ENCODE results near the gene LARP1B.
A peak's percentile ranks its signal among the peaks of the same experiment; 100 is the strongest.

LARP1B gene

DNA sequence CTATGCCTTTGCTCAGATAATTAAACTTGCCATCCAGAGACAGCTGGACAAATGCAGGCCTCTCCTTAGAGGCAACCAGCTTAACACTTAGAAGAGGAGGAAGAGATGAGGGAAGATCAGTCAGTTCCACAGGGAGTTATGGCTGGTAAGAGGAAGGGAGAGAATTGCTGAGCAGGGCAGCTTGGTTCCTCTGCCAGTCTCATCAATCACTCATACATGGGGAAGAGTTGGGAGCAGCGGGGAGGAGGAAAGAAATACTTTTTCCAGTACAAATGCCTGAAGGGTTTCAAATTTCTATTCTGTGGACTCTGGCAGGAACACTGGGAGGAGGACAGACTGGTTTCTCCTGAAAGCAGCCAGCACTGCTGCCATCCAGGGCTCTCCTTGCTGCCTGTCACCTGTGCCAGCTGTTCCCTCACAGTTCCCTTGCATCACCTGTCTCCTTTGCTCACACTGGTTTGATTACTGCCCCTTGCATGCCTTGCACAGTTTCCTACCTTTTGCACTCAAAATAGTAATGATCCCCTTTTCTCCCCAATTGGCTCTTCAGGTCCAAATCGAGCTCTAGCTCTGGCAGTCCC, 167.0 kb downstream of the LARP1B start:
- TF ChIP-seq ESRRG (CRISPR knock-in tag; IDR thresholded peaks at IDR 0.05) (no peak), ZNF565 (CRISPR knock-in tag; conservative IDR thresholded peaks at IDR 0.05; ENCODE audit: low read depth) (no peak), ZFP30 (CRISPR knock-in tag; IDR thresholded peaks at IDR 0.05) (no peak), ZNF8 (CRISPR knock-in tag; IDR thresholded peaks at IDR 0.05) (no peak), ZNF70 (CRISPR knock-in tag; IDR thresholded peaks at IDR 0.05) (no peak), TCF4 (CRISPR knock-in tag; IDR thresholded peaks at IDR 0.05; ENCODE audit: borderline replicate concordance) (no peak), BACH2 (CRISPR knock-in tag; IDR thresholded peaks at IDR 0.05; ENCODE audit: borderline replicate concordance) (no peak), SNAI2 (CRISPR knock-in tag; IDR thresholded peaks at IDR 0.05) (no peak), POU6F1 (CRISPR knock-in tag; IDR thresholded peaks at IDR 0.05; ENCODE audit: borderline replicate concordance, low read depth) (no peak), TOX (CRISPR knock-in tag; IDR thresholded peaks at IDR 0.05; ENCODE audit: borderline replicate concordance) (no peak)
- TF ChIP-seq, protein P1, sequence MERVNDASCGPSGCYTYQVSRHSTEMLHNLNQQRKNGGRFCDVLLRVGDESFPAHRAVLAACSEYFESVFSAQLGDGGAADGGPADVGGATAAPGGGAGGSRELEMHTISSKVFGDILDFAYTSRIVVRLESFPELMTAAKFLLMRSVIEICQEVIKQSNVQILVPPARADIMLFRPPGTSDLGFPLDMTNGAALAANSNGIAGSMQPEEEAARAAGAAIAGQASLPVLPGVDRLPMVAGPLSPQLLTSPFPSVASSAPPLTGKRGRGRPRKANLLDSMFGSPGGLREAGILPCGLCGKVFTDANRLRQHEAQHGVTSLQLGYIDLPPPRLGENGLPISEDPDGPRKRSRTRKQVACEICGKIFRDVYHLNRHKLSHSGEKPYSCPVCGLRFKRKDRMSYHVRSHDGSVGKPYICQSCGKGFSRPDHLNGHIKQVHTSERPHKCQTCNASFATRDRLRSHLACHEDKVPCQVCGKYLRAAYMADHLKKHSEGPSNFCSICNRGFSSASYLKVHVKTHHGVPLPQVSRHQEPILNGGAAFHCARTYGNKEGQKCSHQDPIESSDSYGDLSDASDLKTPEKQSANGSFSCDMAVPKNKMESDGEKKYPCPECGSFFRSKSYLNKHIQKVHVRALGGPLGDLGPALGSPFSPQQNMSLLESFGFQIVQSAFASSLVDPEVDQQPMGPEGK (CRISPR knock-in tag; IDR thresholded peaks at IDR 0.05; ENCODE audit: borderline replicate concordance) = no peak
- TF ChIP-seq, protein P2, sequence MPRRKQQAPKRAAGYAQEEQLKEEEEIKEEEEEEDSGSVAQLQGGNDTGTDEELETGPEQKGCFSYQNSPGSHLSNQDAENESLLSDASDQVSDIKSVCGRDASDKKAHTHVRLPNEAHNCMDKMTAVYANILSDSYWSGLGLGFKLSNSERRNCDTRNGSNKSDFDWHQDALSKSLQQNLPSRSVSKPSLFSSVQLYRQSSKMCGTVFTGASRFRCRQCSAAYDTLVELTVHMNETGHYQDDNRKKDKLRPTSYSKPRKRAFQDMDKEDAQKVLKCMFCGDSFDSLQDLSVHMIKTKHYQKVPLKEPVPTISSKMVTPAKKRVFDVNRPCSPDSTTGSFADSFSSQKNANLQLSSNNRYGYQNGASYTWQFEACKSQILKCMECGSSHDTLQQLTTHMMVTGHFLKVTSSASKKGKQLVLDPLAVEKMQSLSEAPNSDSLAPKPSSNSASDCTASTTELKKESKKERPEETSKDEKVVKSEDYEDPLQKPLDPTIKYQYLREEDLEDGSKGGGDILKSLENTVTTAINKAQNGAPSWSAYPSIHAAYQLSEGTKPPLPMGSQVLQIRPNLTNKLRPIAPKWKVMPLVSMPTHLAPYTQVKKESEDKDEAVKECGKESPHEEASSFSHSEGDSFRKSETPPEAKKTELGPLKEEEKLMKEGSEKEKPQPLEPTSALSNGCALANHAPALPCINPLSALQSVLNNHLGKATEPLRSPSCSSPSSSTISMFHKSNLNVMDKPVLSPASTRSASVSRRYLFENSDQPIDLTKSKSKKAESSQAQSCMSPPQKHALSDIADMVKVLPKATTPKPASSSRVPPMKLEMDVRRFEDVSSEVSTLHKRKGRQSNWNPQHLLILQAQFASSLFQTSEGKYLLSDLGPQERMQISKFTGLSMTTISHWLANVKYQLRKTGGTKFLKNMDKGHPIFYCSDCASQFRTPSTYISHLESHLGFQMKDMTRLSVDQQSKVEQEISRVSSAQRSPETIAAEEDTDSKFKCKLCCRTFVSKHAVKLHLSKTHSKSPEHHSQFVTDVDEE (CRISPR knock-in tag; IDR thresholded peaks at IDR 0.05) = no peak
- ATAC-seq = peak; percentile 71

DNA sequence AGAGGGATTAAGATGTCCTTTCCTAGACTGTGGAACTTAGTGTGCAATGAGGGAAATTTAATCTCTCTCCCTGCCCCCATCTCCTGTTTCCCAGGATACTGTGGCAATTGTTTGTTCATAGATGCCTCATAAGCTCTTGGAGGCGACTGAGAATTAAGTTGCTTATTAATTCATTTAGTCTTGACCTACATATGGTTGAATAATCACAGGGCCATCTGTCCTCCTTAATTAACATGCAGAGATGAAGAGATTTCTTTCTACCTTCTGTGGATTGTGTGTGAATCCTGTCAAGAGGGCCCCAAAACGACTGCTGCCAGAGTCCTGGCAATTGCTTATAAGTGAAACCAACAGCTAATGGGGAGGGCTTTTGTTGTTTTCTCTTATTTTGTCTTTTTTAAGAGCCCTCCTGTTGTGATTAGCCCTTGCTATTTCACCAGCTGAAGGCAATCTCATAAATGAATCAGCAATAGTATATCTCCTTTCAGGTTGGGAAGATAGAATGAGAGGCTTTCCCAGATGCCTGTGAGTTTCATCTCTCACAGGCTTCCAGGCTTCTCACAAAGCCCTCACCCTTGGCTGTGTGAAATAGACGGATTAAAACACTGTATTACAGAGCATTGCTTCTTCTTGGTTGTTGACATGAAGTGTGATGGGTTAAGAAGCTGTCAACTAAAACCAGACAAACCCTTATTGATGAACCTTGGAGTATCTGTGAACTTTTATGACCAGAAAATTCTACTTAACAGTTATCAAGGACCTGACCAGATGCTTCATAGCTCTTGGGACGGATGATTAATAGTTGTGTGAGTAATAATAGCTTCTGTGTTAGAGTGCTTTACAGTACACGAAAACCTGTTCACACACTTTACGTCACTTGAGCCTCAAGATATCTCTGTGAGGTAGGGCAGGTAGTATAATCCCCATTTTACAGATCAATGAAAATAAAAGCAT, 168.0 kb downstream of the LARP1B start:
- TF ChIP-seq, protein P2 (CRISPR knock-in tag; IDR thresholded peaks at IDR 0.05) = no peak
- TF ChIP-seq TCF4 (CRISPR knock-in tag; IDR thresholded peaks at IDR 0.05; ENCODE audit: borderline replicate concordance) (peak; percentile 22; the same call in 1 of the 2 replicates), ZFP30 (CRISPR knock-in tag; IDR thresholded peaks at IDR 0.05) (no peak), PPARA (CRISPR knock-in tag; IDR thresholded peaks at IDR 0.05; ENCODE audit: borderline replicate concordance) (no peak)
- ATAC-seq = peak; percentile 63

DNA sequence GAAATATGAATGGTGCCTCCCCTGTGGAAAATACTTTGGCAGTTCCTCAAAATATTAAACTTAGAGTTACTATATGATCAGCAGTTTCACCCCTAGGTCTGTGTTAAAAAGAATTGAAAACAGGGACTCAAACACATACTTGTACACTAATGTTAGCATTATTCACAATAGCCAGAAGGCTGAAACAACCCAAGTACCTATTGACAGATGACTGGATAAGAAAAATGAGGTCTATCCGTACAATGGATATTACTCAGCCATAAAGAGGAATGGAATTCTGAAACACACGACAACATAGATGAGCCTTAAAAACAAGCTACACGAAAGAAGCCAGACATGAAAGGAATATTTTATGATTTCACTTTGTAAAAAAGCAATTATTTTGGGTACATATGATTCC, 171.6 kb downstream of the LARP1B start:
- no peak for ATAC-seq
- TF ChIP-seq GLIS3 (CRISPR knock-in tag; IDR thresholded peaks at IDR 0.05) (no peak), CSRNP3 (CRISPR knock-in tag; IDR thresholded peaks at IDR 0.05) (no peak), BACH2 (CRISPR knock-in tag; IDR thresholded peaks at IDR 0.05; ENCODE audit: borderline replicate concordance) (no peak), ESRRG (CRISPR knock-in tag; IDR thresholded peaks at IDR 0.05) (no peak), ZNF8 (CRISPR knock-in tag; IDR thresholded peaks at IDR 0.05) (no peak), CREB5 (CRISPR knock-in tag; IDR thresholded peaks at IDR 0.05; ENCODE audit: low read depth) (no peak), TCF4 (CRISPR knock-in tag; IDR thresholded peaks at IDR 0.05; ENCODE audit: borderline replicate concordance) (no peak), RARB (CRISPR knock-in tag; IDR thresholded peaks at IDR 0.05) (no peak), TOX (CRISPR knock-in tag; IDR thresholded peaks at IDR 0.05; ENCODE audit: borderline replicate concordance) (no peak)
- TF ChIP-seq, protein P2 (CRISPR knock-in tag; IDR thresholded peaks at IDR 0.05) = no peak

Data from SK-N-SH treated with all-trans-retinoic acid at 6 μM for 48 hours (cell line).